Activated naive CD4-positive, alpha-beta T cell treated with anti-CD3 and anti-CD28 coated beads, Interleukin-2, amount 10 ng/mL, durations not matched to agents 7 days and 5 days (primary cell): Measurements from ENCODE around the gene FARS2.
A peak's percentile ranks its signal among the peaks of the same experiment; 100 is the strongest.

Source experiments
- CTCF ChIA-PET: fragments of 350-600 bp; sonication (Branson Sonifier 250); formaldehyde crosslinking; loops from one replicate; lab custom pipeline; 2021; ENCODE audit warnings: antibody characterized with exemption; lab: Charles Lee
- DNase-seq: peaks from one replicate; pipeline ENCODE4 v3.0.0-alpha.2; 2020
- H3K27ac Mint-ChIP-seq: one replicate; pipeline ENCODE4 v1.8.0; 2021; ENCODE audit warnings: mild to moderate bottlenecking, moderate library complexity, mixed read lengths
- H3K27me3 Mint-ChIP-seq: one replicate; pipeline ENCODE4 v1.8.0; 2021; ENCODE audit warnings: mild to moderate bottlenecking, mixed read lengths
- H3K36me3 Mint-ChIP-seq: one replicate; pipeline ENCODE4 v1.8.0; 2021; ENCODE audit warnings: mixed read lengths
- H3K4me1 Mint-ChIP-seq: one replicate; pipeline ENCODE4 v1.8.0; 2021; ENCODE audit warnings: mixed read lengths
- H3K4me3 Mint-ChIP-seq: one replicate; pipeline ENCODE4 v1.8.0; 2021; ENCODE audit warnings: mild to moderate bottlenecking, moderate library complexity, mixed read lengths
- H3K9me3 Mint-ChIP-seq: one replicate; pipeline ENCODE4 v1.8.0; 2021; ENCODE audit warnings: mixed read lengths

Gene FARS2

GRCh38 chr6:5521322-5521721 is 260.0 kb downstream of the FARS2 start:
- H3K36me3 Mint-ChIP-seq, result peaks cover 17% of the 10 kb centered on the region
- H3K4me3 Mint-ChIP-seq, result no peak overlapping the region
- no peak for DNase-seq
- CTCF ChIA-PET, result interaction anchor here (0.7 kb wide), 1 partner anchor 50 kb away, joined by 3 read pairs; no protein-coding TSS in a partner anchor
- H3K4me1 Mint-ChIP-seq, result peaks cover 57% of the 10 kb centered on the region
- H3K27me3 Mint-ChIP-seq, result no peaks in the 10 kb centered on the region
- H3K27ac Mint-ChIP-seq, result peak overlapping the region; percentile 83
- no peaks in the 10 kb centered on the region for H3K9me3 Mint-ChIP-seq

- CTCF ChIA-PET, result interaction anchor here (0.7 kb wide), 1 partner anchor 51 kb away, joined by 3 read pairs; no protein-coding TSS in a partner anchor
- Mint-ChIP-seq H3K27me3 (no peaks in the 10 kb centered on the region), H3K4me3 (no peak overlapping the region), H3K9me3 (no peaks in the 10 kb centered on the region), H3K36me3 (peaks cover 14% of the 10 kb centered on the region), H3K4me1 (peaks cover 50% of the 10 kb centered on the region), H3K27ac (peak overlapping the region; percentile 83)
- no peak for DNase-seq
These were observed 260.8 kb downstream of the FARS2 start for GRCh38 chr6:5522147-5522546.

- Mint-ChIP-seq H3K27ac (no peak overlapping the region), H3K4me1 (peaks cover 42% of the 10 kb centered on the region), H3K36me3 (peaks cover 9% of the 10 kb centered on the region), H3K4me3 (no peak overlapping the region), H3K9me3 (no peaks in the 10 kb centered on the region), H3K27me3 (no peaks in the 10 kb centered on the region)
- DNase-seq, result no peak
- CTCF ChIA-PET, result no interaction called here
These were observed 262.8 kb downstream of the FARS2 start for GRCh38 chr6:5524110-5524509.

DNA sequence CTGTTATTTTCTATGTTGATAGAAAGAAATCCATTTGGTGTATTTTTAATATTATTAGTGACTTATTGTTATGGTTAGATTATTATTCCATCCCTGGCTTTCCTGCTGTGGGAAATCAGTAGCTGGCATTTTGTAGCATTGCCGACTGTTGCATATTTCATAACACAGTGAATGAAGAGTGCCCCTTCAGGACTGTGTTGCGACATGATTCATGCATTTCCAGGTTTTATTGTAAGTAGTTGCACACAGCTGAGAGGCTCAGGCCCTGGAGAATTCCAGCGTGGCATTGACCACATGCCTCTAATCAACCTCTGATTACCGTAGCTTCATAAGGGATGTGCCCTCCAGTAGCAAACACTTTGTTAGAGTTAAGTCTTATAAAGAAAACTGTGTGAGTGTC is 263.9 kb downstream of the FARS2 start:
- Mint-ChIP-seq H3K36me3 (peaks cover 6% of the 10 kb centered on the region), H3K27me3 (no peaks in the 10 kb centered on the region), H3K4me1 (peaks cover 31% of the 10 kb centered on the region), H3K4me3 (no peak overlapping the region), H3K27ac (no peak overlapping the region), H3K9me3 (no peaks in the 10 kb centered on the region)
- no peak for DNase-seq
- CTCF ChIA-PET, result no interaction called here

GRCh38 chr6:5529015-5529414 is 267.7 kb downstream of the FARS2 start:
- H3K27ac Mint-ChIP-seq, result no peak overlapping the region
- CTCF ChIA-PET, result no interaction called here
- H3K4me3 Mint-ChIP-seq, result no peak overlapping the region
- H3K36me3 Mint-ChIP-seq, result no peaks in the 10 kb centered on the region
- no peaks in the 10 kb centered on the region for H3K27me3 Mint-ChIP-seq
- H3K9me3 Mint-ChIP-seq, result no peaks in the 10 kb centered on the region
- DNase-seq, result no peak
- peaks cover 16% of the 10 kb centered on the region for H3K4me1 Mint-ChIP-seq

- Mint-ChIP-seq H3K27me3 (no peaks in the 10 kb centered on the region), H3K27ac (no peak overlapping the region)
- no peak for DNase-seq
These were observed 268.4 kb downstream of the FARS2 start for GRCh38 chr6:5529733-5530132.

GRCh38 chr6:5531161-5531560 is 269.8 kb downstream of the FARS2 start:
- DNase-seq, result no peak

More at GRCh38 chr6:5529733-5530132, 268.4 kb downstream of the FARS2 start:
- Mint-ChIP-seq H3K4me3 (no peak overlapping the region), H3K36me3 (peaks cover 3% of the 10 kb centered on the region), H3K9me3 (no peaks in the 10 kb centered on the region), H3K4me1 (peaks cover 16% of the 10 kb centered on the region)
- CTCF ChIA-PET, result no interaction called here

GRCh38 chr6:5531853-5532375 is 270.6 kb downstream of the FARS2 start:
- H3K27me3 Mint-ChIP-seq, result no peaks in the 10 kb centered on the region
- DNase-seq, result no peak
- no peak overlapping the region for H3K27ac Mint-ChIP-seq
- H3K36me3 Mint-ChIP-seq, result peaks cover 3% of the 10 kb centered on the region
- H3K4me1 Mint-ChIP-seq, result peaks cover 16% of the 10 kb centered on the region
- CTCF ChIA-PET, result no interaction called here
- no peaks in the 10 kb centered on the region for H3K9me3 Mint-ChIP-seq
- no peak overlapping the region for H3K4me3 Mint-ChIP-seq

More at GRCh38 chr6:5531161-5531560, 269.8 kb downstream of the FARS2 start:
- CTCF ChIA-PET, result no interaction called here
- Mint-ChIP-seq H3K36me3 (peaks cover 3% of the 10 kb centered on the region), H3K4me1 (peaks cover 16% of the 10 kb centered on the region), H3K27me3 (no peaks in the 10 kb centered on the region), H3K27ac (no peak overlapping the region), H3K9me3 (no peaks in the 10 kb centered on the region), H3K4me3 (no peak overlapping the region)

DNA sequence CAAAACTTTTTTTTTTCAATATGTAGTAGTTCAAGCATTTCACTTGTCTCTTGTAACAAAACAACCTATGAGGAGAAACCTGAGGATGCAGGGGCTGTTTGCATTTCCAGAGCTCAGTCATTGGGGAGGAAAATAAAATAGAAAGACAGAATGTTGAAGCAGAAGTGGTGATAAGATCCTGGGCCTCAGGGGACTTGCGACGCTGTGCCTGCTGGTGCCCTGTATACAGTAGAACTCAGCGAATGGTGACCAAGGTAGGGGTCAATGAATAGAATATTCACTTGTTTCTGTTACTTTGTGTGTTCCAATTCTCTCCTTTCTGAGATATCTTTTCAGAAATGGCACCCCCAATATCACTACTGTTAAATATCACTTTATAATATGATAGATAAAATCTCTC is 271.6 kb downstream of the FARS2 start:
- DNase-seq, result no peak
- no peak overlapping the region for H3K27ac Mint-ChIP-seq
- no peaks in the 10 kb centered on the region for H3K9me3 Mint-ChIP-seq
- H3K4me1 Mint-ChIP-seq, result peaks cover 13% of the 10 kb centered on the region
- no peak overlapping the region for H3K4me3 Mint-ChIP-seq
- H3K36me3 Mint-ChIP-seq, result peaks cover 5% of the 10 kb centered on the region
- CTCF ChIA-PET, result no interaction called here
- no peaks in the 10 kb centered on the region for H3K27me3 Mint-ChIP-seq

DNA sequence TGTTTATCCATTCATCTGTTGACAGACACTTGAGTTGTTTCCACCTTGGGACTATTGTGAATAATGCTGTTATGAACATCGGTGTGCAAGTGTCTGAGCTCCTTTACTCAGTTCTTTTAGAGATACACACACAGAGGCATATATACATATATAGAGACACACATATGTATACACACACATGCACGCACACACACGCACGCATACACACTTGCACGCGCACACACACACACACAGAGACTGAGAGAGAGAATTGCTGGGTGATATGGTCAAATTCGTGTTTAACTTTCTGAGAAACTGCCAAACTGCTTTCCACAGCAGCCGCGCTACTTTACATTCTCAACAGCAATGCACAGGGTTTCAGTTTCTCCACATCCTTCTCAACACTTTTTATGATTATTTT is 273.3 kb downstream of the FARS2 start:
- Mint-ChIP-seq H3K27me3 (no peaks in the 10 kb centered on the region), H3K4me1 (peaks cover 13% of the 10 kb centered on the region), H3K27ac (no peak overlapping the region), H3K36me3 (peaks cover 5% of the 10 kb centered on the region), H3K4me3 (no peak overlapping the region), H3K9me3 (no peaks in the 10 kb centered on the region)
- CTCF ChIA-PET, result no interaction called here
- DNase-seq, result no peak

DNA sequence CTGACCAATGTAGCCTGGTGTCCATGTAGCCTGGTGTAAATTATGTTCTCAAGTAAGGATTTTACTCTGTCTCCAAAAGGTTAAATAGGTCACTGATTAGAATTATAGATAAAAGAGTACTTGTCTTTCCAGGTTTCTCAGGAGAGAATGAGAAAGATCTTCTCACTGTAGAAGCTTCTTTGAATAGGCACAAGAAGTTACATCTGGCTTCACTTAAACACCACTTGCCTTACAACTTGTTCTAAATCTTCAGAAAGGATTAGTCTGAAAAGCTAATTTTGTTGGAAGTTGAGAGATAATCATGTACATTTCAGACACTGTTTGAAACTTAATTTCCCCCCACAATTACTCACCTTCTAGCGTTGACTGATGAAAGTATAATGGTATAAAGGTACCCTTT is 275.3 kb downstream of the FARS2 start:
- CTCF ChIA-PET, result interaction anchor here (0.7 kb wide), 1 partner anchor 66 kb away, joined by 3 read pairs; no protein-coding TSS in a partner anchor
- H3K4me1 Mint-ChIP-seq, result peaks cover 7% of the 10 kb centered on the region
- peaks cover 5% of the 10 kb centered on the region for H3K36me3 Mint-ChIP-seq
- H3K27ac Mint-ChIP-seq, result no peak overlapping the region
- H3K27me3 Mint-ChIP-seq, result no peaks in the 10 kb centered on the region
- no peaks in the 10 kb centered on the region for H3K9me3 Mint-ChIP-seq
- H3K4me3 Mint-ChIP-seq, result no peak overlapping the region
- no peak for DNase-seq

- H3K27ac Mint-ChIP-seq, result no peak overlapping the region
- CTCF ChIA-PET, result no interaction called here
These were observed 275.8 kb downstream of the FARS2 start for GRCh38 chr6:5537132-5537531.

DNA sequence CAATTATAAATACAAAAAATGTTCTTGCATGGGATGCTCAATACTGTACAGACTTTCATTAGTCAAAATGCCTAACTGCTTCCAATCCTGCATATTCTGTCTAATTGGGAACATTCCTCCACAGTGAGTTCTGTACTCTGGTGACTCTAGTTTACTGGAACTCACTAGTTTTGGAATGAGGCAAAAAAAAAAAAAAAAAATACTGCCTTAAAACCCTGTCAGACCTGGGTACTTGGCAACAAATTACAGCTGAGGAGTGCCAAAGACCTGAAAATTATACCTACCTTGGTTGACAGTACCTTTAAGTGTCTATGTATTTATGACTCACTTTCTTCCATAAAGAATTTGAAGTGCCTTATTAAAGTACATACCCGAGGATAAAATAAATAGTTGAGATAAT is 276.7 kb downstream of the FARS2 start:
- Mint-ChIP-seq H3K9me3 (no peaks in the 10 kb centered on the region), H3K36me3 (peaks cover 5% of the 10 kb centered on the region), H3K4me3 (no peak overlapping the region), H3K4me1 (no peaks in the 10 kb centered on the region), H3K27ac (no peak overlapping the region), H3K27me3 (no peaks in the 10 kb centered on the region)
- no peak for DNase-seq
- CTCF ChIA-PET, result no interaction called here

More at GRCh38 chr6:5537132-5537531, 275.8 kb downstream of the FARS2 start:
- Mint-ChIP-seq H3K9me3 (no peaks in the 10 kb centered on the region), H3K4me3 (no peak overlapping the region), H3K27me3 (no peaks in the 10 kb centered on the region), H3K36me3 (peaks cover 5% of the 10 kb centered on the region), H3K4me1 (peaks cover 3% of the 10 kb centered on the region)
- DNase-seq, result no peak

- DNase-seq, result no peak
- Mint-ChIP-seq H3K4me1 (no peaks in the 10 kb centered on the region), H3K9me3 (no peaks in the 10 kb centered on the region), H3K36me3 (peaks cover 5% of the 10 kb centered on the region), H3K27ac (no peak overlapping the region), H3K4me3 (no peak overlapping the region), H3K27me3 (no peaks in the 10 kb centered on the region)
- CTCF ChIA-PET, result no interaction called here
These were observed 279.1 kb downstream of the FARS2 start for GRCh38 chr6:5540370-5540769.

DNA sequence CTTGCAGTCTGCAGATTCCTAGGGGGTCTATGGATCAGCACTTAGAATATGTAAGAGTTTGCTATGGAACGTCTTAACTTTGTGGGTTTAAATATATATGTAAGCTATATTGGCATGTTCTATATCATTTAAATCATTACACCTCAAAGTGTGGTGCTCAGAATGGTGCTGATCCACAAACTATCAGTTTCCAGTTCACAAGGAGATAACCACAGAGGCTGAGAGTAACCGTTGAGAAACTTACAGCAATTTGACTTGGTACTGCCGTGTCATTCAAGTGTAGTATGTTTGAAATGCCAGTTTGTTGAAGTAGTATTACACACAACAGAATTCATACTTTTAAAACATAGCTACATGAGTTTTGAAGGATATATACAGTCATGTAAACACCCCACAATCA is 279.7 kb downstream of the FARS2 start:
- H3K9me3 Mint-ChIP-seq, result no peaks in the 10 kb centered on the region
- DNase-seq, result no peak
- no peaks in the 10 kb centered on the region for H3K27me3 Mint-ChIP-seq
- peaks cover 9% of the 10 kb centered on the region for H3K36me3 Mint-ChIP-seq
- H3K27ac Mint-ChIP-seq, result no peak overlapping the region
- no peak overlapping the region for H3K4me3 Mint-ChIP-seq
- CTCF ChIA-PET, result no interaction called here
- no peaks in the 10 kb centered on the region for H3K4me1 Mint-ChIP-seq
